ENCODE data around the gene TMEM132C. TPM values are rescaled to one million over a fixed set of nuclear protein-coding genes. Genes with fewer than 3 reads are reported as not detected.

The TMEM132C gene
- total RNA-seq, 4 donors from 2014 or later, result 2.0 to 3.7 (median 3.0) TPM

DNA sequence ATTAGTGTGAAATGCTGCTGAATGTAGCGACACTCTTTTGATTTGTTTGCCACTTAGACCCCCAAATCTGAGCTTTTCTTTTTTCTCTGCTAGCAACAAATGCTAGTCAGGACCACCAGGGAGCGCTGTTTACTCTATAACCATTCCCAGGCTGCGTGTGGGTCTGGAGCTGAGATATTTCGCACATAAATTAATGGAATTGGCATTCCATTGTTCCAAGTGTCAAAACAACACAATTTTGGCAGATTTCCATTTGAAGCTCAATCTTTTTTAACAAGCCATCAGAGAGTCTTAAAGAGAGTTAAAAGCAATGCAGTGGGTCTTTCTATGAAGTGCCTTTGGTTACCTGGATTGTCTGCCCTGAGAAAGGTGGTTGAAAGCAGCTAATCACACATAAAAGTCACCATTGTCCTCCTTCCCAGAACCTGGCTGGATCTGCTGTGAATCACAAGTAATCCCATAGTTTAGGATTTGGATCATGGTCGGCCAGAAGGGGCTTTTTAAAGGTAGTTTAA lies 7.4 kb upstream of the TMEM132C start:
- peak in 1 of 2 donors; percentile 20 for DNase-seq (ENCODE audit: low spot score in 2 of 2)
- no peak overlapping the region for H3K4me3 ChIP-seq (ENCODE audit: low read depth, poor library complexity, severe bottlenecking)
- intact Hi-C loops (cut with DNase I; ENCODE audit: low total_unique reads), result no loop called here
- WGBS, 2 donors, result 10% methylated on average over 5 of the region's 5 CpGs
- TF ChIP-seq POLR2A (IDR thresholded peaks at IDR 0.05), result no peak
- TF ChIP-seq, protein P1, sequence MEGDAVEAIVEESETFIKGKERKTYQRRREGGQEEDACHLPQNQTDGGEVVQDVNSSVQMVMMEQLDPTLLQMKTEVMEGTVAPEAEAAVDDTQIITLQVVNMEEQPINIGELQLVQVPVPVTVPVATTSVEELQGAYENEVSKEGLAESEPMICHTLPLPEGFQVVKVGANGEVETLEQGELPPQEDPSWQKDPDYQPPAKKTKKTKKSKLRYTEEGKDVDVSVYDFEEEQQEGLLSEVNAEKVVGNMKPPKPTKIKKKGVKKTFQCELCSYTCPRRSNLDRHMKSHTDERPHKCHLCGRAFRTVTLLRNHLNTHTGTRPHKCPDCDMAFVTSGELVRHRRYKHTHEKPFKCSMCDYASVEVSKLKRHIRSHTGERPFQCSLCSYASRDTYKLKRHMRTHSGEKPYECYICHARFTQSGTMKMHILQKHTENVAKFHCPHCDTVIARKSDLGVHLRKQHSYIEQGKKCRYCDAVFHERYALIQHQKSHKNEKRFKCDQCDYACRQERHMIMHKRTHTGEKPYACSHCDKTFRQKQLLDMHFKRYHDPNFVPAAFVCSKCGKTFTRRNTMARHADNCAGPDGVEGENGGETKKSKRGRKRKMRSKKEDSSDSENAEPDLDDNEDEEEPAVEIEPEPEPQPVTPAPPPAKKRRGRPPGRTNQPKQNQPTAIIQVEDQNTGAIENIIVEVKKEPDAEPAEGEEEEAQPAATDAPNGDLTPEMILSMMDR (IDR thresholded peaks at IDR 0.05), result peak in 1 of 3 donors; percentile 22

DNA sequence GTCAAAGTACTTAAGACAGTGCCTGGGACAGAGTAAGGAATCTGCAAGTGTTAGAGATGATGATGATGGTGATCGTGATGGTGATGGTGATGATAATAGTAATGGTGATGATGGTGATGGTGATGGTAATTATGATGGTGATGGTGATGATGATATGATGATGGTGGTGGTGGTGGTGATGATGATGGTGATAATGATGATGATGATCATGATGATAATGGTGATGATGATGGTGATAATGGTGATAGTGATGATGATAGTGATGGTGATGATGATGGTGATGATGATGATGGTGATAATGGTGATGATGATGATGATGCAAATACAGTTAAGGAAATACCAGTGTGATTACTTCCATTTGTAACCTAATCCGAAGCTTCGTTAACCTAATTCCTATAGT lies 5.2 kb upstream of the TMEM132C start:
- intact Hi-C loops (cut with DNase I; ENCODE audit: low total_unique reads), result no loop called here
- TF ChIP-seq POLR2A (IDR thresholded peaks at IDR 0.05), result no peak
- TF ChIP-seq, protein P1 (IDR thresholded peaks at IDR 0.05), result no peak
- 87 to 91% methylated on average over 3 of the region's 3 CpGs for WGBS, 2 donors
- no peak for DNase-seq (ENCODE audit: low spot score in 2 of 2)
- H3K4me3 ChIP-seq (ENCODE audit: low read depth, poor library complexity, severe bottlenecking), result no peak overlapping the region

DNA sequence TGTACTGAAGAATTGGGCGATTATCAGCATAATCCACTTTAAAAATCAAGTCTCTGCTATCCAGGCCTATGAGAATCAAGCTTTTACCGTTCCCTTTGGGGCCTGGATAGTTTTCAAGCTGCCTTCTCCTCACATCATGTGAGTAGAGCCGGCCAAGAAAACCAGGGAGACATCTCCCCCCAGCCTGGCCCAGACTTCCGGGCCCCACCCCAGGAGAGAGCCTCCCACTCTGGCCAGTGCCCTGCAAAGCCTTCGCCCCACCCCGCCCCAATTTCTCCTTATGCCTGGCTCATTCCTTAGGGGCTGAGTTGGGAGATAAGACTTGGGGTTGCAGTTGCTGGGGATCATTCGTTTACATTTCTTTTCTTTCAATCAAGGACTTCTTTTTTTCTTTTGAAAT lies 1.4 kb upstream of the TMEM132C start:
- intact Hi-C loops (cut with DNase I; ENCODE audit: low total_unique reads), result no loop called here
- DNase-seq (ENCODE audit: low spot score in 2 of 2), result no peak
- TF ChIP-seq, protein P1 (IDR thresholded peaks at IDR 0.05), result no peak
- TF ChIP-seq POLR2A (IDR thresholded peaks at IDR 0.05), result no peak
- H3K4me3 ChIP-seq (ENCODE audit: low read depth, poor library complexity, severe bottlenecking), result no peak overlapping the region
- WGBS, 2 donors, result 8 to 18% methylated on average over 7 of the region's 7 CpGs

DNA sequence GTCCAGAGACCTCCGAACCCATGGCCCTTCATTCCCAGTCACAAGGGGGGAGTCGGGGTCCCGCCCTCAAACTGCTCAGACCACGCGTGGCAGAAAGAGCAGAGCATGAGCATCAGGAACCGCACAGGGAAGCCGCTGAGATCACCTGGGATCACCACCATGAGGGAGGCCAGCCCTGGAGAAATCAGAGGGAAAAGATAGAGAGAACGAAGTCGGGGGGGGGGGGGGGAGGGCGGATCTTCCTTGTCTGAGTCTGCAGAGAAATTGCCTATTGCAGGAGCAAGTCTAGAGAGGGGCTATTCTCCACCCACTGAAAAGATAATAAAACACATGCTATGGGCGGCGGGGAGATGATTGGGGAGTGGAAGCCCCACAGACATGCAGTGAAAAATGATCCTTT lies 884 bp upstream of the TMEM132C start:
- 8 to 9% methylated on average over 11 of the region's 12 CpGs for WGBS, 2 donors
- no peak overlapping the region for H3K4me3 ChIP-seq (ENCODE audit: low read depth, poor library complexity, severe bottlenecking)
- no peak for TF ChIP-seq POLR2A (IDR thresholded peaks at IDR 0.05)
- TF ChIP-seq, protein P1 (IDR thresholded peaks at IDR 0.05), result no peak
- intact Hi-C loops (cut with DNase I; ENCODE audit: low total_unique reads), result no loop called here
- no peak for DNase-seq (ENCODE audit: low spot score in 2 of 2)

DNA sequence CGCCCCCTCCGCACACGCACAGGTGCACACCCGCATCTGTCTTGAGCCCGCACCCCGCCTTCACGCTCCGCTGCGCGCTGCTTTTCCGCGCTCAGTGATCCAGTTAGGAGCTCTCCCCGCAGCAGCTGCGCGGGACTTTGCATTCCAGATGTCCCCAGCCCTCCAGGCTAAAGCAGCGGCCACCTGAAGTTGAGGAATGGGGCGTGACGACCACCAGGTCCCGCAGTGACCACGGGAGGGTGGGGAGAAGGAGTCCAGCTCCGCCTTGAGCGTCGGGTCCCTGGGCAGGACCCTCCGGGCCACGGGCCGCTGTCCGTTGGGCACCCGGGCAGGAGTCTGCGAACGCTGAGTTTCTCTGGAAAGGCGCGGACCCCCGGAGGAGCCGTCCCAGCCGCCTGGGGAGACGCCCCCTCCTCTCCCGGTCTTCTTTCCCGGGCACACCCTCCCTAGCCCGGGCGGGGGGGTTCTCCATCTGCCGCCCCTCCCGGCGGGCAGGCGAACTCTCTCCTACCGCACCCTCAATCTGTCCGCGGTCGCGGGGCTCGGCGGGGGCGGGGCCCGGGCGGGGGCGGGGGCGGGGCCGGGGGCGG lies 334 bp upstream of the TMEM132C start:
- no peak for TF ChIP-seq POLR2A (IDR thresholded peaks at IDR 0.05)
- TF ChIP-seq, protein P1 (IDR thresholded peaks at IDR 0.05), result no peak
- WGBS, 2 donors, result 1 to 2% methylated on average over 16 to 50 of the region's 58 CpGs
- intact Hi-C loops (cut with DNase I; ENCODE audit: low total_unique reads), result no loop called here
- DNase-seq (ENCODE audit: low spot score in 2 of 2), result no peak
- no peak overlapping the region for H3K4me3 ChIP-seq (ENCODE audit: low read depth, poor library complexity, severe bottlenecking)

All from lower leg skin (tissue), 4 donors.